ENCODE data around the gene SEZ6L.

- no peak for TF ChIP-seq CTCF (IDR thresholded peaks at IDR 0.05)
- TF ChIP-seq POLR2A (IDR thresholded peaks at IDR 0.05), result no peak
Measured at GRCh38 chr22:26304730-26305129, 135.5 kb downstream of the SEZ6L start.
